Glutamatergic neuron (in vitro differentiated cells): ENCODE results near the gene CMKLR1. TPM values are rescaled to one million over a fixed set of nuclear protein-coding genes. Genes with fewer than 3 reads are reported as not detected.

Source experiments
- DNase-seq: peaks from one replicate; pipeline ENCODE4 v3.0.0; 2022
- H3K27ac Mint-ChIP-seq: one replicate; pipeline ENCODE4 v1.8.0; 2020; ENCODE audit warnings: mild to moderate bottlenecking, mixed read lengths, inconsistent platforms; ENCODE audit not compliant: unreplicated experiment
- H3K27me3 Mint-ChIP-seq: one replicate; pipeline ENCODE4 v1.8.0; 2020; ENCODE audit warnings: mild to moderate bottlenecking, moderate library complexity, mixed read lengths, inconsistent platforms; ENCODE audit not compliant: unreplicated experiment
- H3K36me3 Mint-ChIP-seq: one replicate; pipeline ENCODE4 v1.8.0; 2020; ENCODE audit warnings: mild to moderate bottlenecking, mixed read lengths, inconsistent platforms; ENCODE audit not compliant: unreplicated experiment
- H3K4me1 Mint-ChIP-seq: one replicate; pipeline ENCODE4 v1.8.0; 2020; ENCODE audit warnings: mild to moderate bottlenecking, low read depth, mixed read lengths, inconsistent platforms; ENCODE audit not compliant: unreplicated experiment
- H3K4me3 Mint-ChIP-seq: one replicate; pipeline ENCODE4 v1.8.0; 2020; ENCODE audit warnings: mild to moderate bottlenecking, mixed read lengths, inconsistent platforms; ENCODE audit not compliant: unreplicated experiment
- H3K9me3 Mint-ChIP-seq: one replicate; pipeline ENCODE4 v1.8.0; 2020; ENCODE audit warnings: mild to moderate bottlenecking, moderate library complexity, mixed read lengths, inconsistent platforms; ENCODE audit not compliant: unreplicated experiment
- CTCF ChIP-seq: fragments of 200-600 bp; sonication (generic); IDR thresholded peaks from one replicate; pipeline ENCODE4 v1.5.0; 2021; ENCODE audit not compliant: partially characterized antibody, unreplicated experiment
- total RNA-seq: library from RNA; stranded (reverse); fragmentation: NEBNext Ultra II Directional; extraction: Animal tissue kit (Norgen Biotek cat#: 25700); gene quantifications from one replicate; pipeline ENCODE4 v1.2.1, GENCODE V29; 2021; ENCODE audit not compliant: unreplicated experiment

CMKLR1 gene
- total RNA-seq, 1 donor from 2014 or later: not detected

- Mint-ChIP-seq H3K27ac (no peak overlapping the region), H3K4me3 (no peak overlapping the region), H3K9me3 (no peaks in the 10 kb centered on the region), H3K27me3 (no peaks in the 10 kb centered on the region), H3K4me1 (peaks cover 4% of the 10 kb centered on the region), H3K36me3 (no peaks in the 10 kb centered on the region)
- no peak for DNase-seq
- TF ChIP-seq CTCF: no peak
Measured at GRCh38 chr12:108358580-108358965, 19.5 kb upstream of the CMKLR1 start.

GRCh38 chr12:108357834-108358579 lies 18.9 kb upstream of the CMKLR1 start:
- no peak overlapping the region for H3K4me3 Mint-ChIP-seq
- no peaks in the 10 kb centered on the region for H3K9me3 Mint-ChIP-seq
- no peaks in the 10 kb centered on the region for H3K27me3 Mint-ChIP-seq
- H3K27ac Mint-ChIP-seq: no peak overlapping the region
- no peaks in the 10 kb centered on the region for H3K36me3 Mint-ChIP-seq
- no peak for TF ChIP-seq CTCF
- H3K4me1 Mint-ChIP-seq: peaks cover 4% of the 10 kb centered on the region
- no peak for DNase-seq

- Mint-ChIP-seq H3K27me3 (no peaks in the 10 kb centered on the region), H3K4me3 (no peak overlapping the region), H3K9me3 (no peaks in the 10 kb centered on the region), H3K27ac (no peak overlapping the region), H3K4me1 (peaks cover 4% of the 10 kb centered on the region), H3K36me3 (no peaks in the 10 kb centered on the region)
- no peak for DNase-seq
- TF ChIP-seq CTCF: no peak
Measured at GRCh38 chr12:108356835-108357806, 18.0 kb upstream of the CMKLR1 start.

- no peaks in the 10 kb centered on the region for H3K27me3 Mint-ChIP-seq
- H3K4me3 Mint-ChIP-seq: no peak overlapping the region
- TF ChIP-seq CTCF: no peak
- no peaks in the 10 kb centered on the region for H3K36me3 Mint-ChIP-seq
- no peak overlapping the region for H3K27ac Mint-ChIP-seq
- no peaks in the 10 kb centered on the region for H3K9me3 Mint-ChIP-seq
- peaks cover 4% of the 10 kb centered on the region for H3K4me1 Mint-ChIP-seq
- DNase-seq: no peak
Measured at GRCh38 chr12:108355069-108355468, 16.0 kb upstream of the CMKLR1 start.

- no peaks in the 10 kb centered on the region for H3K4me1 Mint-ChIP-seq
- H3K4me3 Mint-ChIP-seq: no peak overlapping the region
- no peaks in the 10 kb centered on the region for H3K9me3 Mint-ChIP-seq
- TF ChIP-seq CTCF: no peak
- H3K27me3 Mint-ChIP-seq: peaks cover 2% of the 10 kb centered on the region
- H3K36me3 Mint-ChIP-seq: no peaks in the 10 kb centered on the region
- H3K27ac Mint-ChIP-seq: no peak overlapping the region
- DNase-seq: no peak
Measured at GRCh38 chr12:108352591-108352990, 13.5 kb upstream of the CMKLR1 start.
